GM21526 (cell line): ENCODE results near the gene SOX8.

ENCODE experiments used
- ATAC-seq: cut with Tn5 transposase; IDR thresholded peaks from one replicate; pipeline ENCODE4 v1.9.1; 2021; ENCODE audit warnings: moderate library complexity; ENCODE audit not compliant: unreplicated experiment, low FRiP score

SOX8 gene

GRCh38 chr16:971981-972315 is 9.6 kb upstream of the SOX8 start:
- no peak for ATAC-seq

GRCh38 chr16:972316-973002 is 9.1 kb upstream of the SOX8 start:
- ATAC-seq = no peak

GRCh38 chr16:973366-973765 is 8.2 kb upstream of the SOX8 start:
- no peak for ATAC-seq

GRCh38 chr16:974001-974601 is 7.5 kb upstream of the SOX8 start:
- no peak for ATAC-seq

- no peak for ATAC-seq
Measured at GRCh38 chr16:974611-975261, 6.8 kb upstream of the SOX8 start.

GRCh38 chr16:975291-975690 is 6.3 kb upstream of the SOX8 start:
- ATAC-seq = no peak

- no peak for ATAC-seq
Measured at GRCh38 chr16:976389-976931, 5.1 kb upstream of the SOX8 start.

- no peak for ATAC-seq
Measured at GRCh38 chr16:977081-977701, 4.4 kb upstream of the SOX8 start.

- no peak for ATAC-seq
Measured at GRCh38 chr16:977896-978295, 3.7 kb upstream of the SOX8 start.

GRCh38 chr16:978403-978802 is 3.2 kb upstream of the SOX8 start:
- no peak for ATAC-seq

GRCh38 chr16:979147-979546 is 2.4 kb upstream of the SOX8 start:
- no peak for ATAC-seq

GRCh38 chr16:979859-980594 is 1.5 kb upstream of the SOX8 start:
- ATAC-seq = no peak

GRCh38 chr16:980595-980854 is 1.0 kb upstream of the SOX8 start:
- ATAC-seq = no peak

GRCh38 chr16:982145-983043 is 824 bp downstream of the SOX8 start:
- ATAC-seq = no peak

GRCh38 chr16:983044-984030 is 1.8 kb downstream of the SOX8 start:
- ATAC-seq = no peak

GRCh38 chr16:984121-984694 is 2.6 kb downstream of the SOX8 start:
- no peak for ATAC-seq

GRCh38 chr16:984736-985636 is 3.4 kb downstream of the SOX8 start:
- ATAC-seq = no peak
